Psoas muscle (tissue), 8 donors: ENCODE results near the gene DVL3. TPM values are rescaled to one million over a fixed set of nuclear protein-coding genes. Genes with fewer than 3 reads are reported as not detected.
"Not testable (repeated sequence)": the region's sequence is repeated elsewhere in the genome, so short reads cannot be mapped to it uniquely, and the experiment has no call there.

Source experiments
- ATAC-seq, 4 donors: fragments of 200-7000 bp; cut with Tn5 transposase; one replicate each; pipeline ENCODE4 v1.9.1; 2020; ENCODE audit warnings: moderate library complexity in 3 of 4, mild to moderate bottlenecking in 2 of 4
- DNase-seq, 2 donors: peaks; one replicate each; pipeline ENCODE4 v3.0.0-alpha.2; 2020
- H3K27ac ChIP-seq: fragments of 200-600 bp; one replicate; pipeline ENCODE4 v1.8.0; 2022
- H3K27me3 ChIP-seq, 3 donors: fragments of 200-600 bp in 1 of 3; one replicate each; pipeline versions ENCODE4 v1.6.1 to v1.8.0; 2013 to 2022; ENCODE audit warnings: low read length in 2 of 3, mild to moderate bottlenecking in 2 of 3, moderate library complexity in 1 of 3; ENCODE audit not compliant: insufficient read depth in 3 of 3
- H3K36me3 ChIP-seq, 2 donors: fragments of 200-600 bp in 1 of 2; one replicate each; pipeline versions ENCODE4 v1.6.1 to v1.8.0; 2013 to 2022; ENCODE audit warnings: low read depth in 1 of 2, mild to moderate bottlenecking in 1 of 2, moderate library complexity in 1 of 2; ENCODE audit not compliant: insufficient read depth in 1 of 2
- H3K4me1 ChIP-seq: fragments of 200-600 bp; one replicate; pipeline ENCODE4 v1.8.0; 2022
- H3K4me3 ChIP-seq: fragments of 200-600 bp; one replicate; pipeline ENCODE4 v1.8.0; 2022; ENCODE audit warnings: mild to moderate bottlenecking
- H3K9me3 ChIP-seq: fragments of 200-600 bp; one replicate; pipeline ENCODE4 v1.8.0; 2022
- WGBS, 3 donors: extraction: QIAGEN DNeasy Blood & Tissue Kit; methylation state at CpG; one replicate each; pipeline versions ENCODE4 v1.1.6 to v1.1.7; 2013; 5-methylcytosine and 5-hydroxymethylcytosine counted together
- intact Hi-C, 2 donors: fragments of 100-400 bp; cut with DNase I; formaldehyde crosslinking; loops; one replicate each; pipeline versions ENCODE4 v1.11.0 to v1.14.2; 2022
- long read RNA-seq, 2 donors: library from polyadenylated mRNA; unstranded; transcript quantifications; one replicate each; pipeline ENCODE4 v2.0.0, GENCODE V29; 2021
- polyA plus RNA-seq, 3 donors: library from polyadenylated mRNA; stranded (reverse); fragments of 200-250 nt; gene quantifications; one replicate each; pipeline ENCODE4 v1.2.3, GENCODE V29; 2013
- total RNA-seq, 4 donors: library from RNA; stranded (reverse); fragmentation: NEBNext Ultra II Directional in 2 of 4; extraction: Animal tissue kit (Norgen Biotek cat#: 25700) in 2 of 4; gene quantifications; one replicate each; pipeline versions ENCODE4 v1.2.1 to v1.2.4, GENCODE V29; 2021 to 2023
- TF ChIP-seq, protein P1 (sequence below): fragments of 200-600 bp; IDR thresholded peaks from one replicate; pipeline ENCODE4 v1.8.0; 2022; ENCODE audit warnings: antibody characterized with exemption
- donor health status: healthy with polysubstance abuse.
- donor health status: DM: no; HTN: no; CAD: no; lungs with moderate emphysema.
- donor health status: Bipolar disorder and iron deficiency.
- donor health status: healthy.
- donor health status: DM: yes; HTN: yes; CAD: no.
- donor health status: DM: no; HTN: no; CAD: no.
- donor health status: DM: no; HTN: no; CAD: no.
- donor health status: DM: yes; HTN: yes; CAD: no.

DVL3 gene
- total RNA-seq: 10 to 100 TPM; 46.7 to 57.2 (median 47.7) TPM
- polyA plus RNA-seq: 10 to 100 TPM; 32.3 to 57.6 (median 36.1) TPM
- long read RNA-seq, donor 1, full-length matches to known transcripts: 17 of 31 reads
- long read RNA-seq, donor 1, partial matches to known transcripts: 1 of 31 reads
- long read RNA-seq, donor 1, other reads (novel, unspliced or antisense): 13 of 31 reads
- long read RNA-seq, donor 2, full-length matches to known transcripts: 49 of 74 reads
- long read RNA-seq, donor 2, partial matches to known transcripts: 14 of 74 reads
- long read RNA-seq, donor 2, other reads (novel, unspliced or antisense): 11 of 74 reads

DNA sequence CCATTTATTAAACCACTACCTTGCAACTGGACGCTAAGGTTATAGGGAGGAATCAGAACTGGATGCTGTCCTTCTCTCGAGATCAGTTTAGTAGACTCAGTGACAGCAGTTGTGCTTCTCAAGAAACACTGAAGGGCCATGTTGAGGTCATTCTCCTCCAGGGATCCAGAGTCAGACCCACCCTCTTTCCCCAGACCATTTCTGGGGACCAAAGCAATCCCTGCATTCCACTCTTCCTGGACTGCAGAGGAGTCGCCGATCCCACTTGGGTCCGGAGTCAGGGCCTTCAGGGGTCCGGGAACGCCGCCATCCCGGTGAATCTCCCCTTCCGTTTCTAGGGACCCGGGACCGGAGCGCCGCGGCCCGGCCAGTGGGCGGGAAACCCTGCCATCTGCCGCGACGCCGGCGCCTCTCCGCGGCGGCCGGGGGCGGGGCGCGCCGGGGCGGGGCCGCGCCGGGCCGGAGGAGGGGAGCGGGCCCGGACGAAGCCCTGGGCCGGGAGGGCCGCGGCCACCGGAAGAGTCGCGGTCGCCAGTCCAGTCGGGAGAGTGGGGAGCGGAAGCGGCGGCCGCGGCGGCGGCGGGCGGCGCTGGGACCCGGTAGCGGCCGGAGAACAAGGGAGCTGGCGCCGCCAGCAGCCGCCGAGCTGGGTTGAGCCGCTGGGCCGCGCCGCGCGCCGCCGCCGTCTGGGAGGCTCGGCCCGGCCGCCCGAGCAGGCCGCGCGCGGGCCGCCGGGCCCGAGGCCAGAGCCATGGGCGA, at the start of gene DVL3:
Gene DVL3, plus strand, starts transcription at position 493 of the 759 bp plus-strand sequence. Its CDS starts 259 bp downstream, at position 752.
- WGBS, 3 donors: 0 to 1% (median 1%) methylated on average over 40 to 84 of the region's 84 CpGs
- intact Hi-C loops: loop anchor here (2.0 to 10.0 kb wide), 3 partner anchors 20 to 92 kb away; partner anchors contain the start of genes ALG3 (in 2 of the 2), EEF1AKMT4 (in 2 of the 2) and EIF2B5 (in 1 of the 2)
- peaks cover 38% of the 10 kb centered on the region for H3K4me1 ChIP-seq
- DNase-seq (peak; percentile 80 to 90), ATAC-seq (peak; percentile 84 to 91 (median 88))
- no peaks in the 10 kb centered on the region for H3K9me3 ChIP-seq
- TF ChIP-seq, protein P1, sequence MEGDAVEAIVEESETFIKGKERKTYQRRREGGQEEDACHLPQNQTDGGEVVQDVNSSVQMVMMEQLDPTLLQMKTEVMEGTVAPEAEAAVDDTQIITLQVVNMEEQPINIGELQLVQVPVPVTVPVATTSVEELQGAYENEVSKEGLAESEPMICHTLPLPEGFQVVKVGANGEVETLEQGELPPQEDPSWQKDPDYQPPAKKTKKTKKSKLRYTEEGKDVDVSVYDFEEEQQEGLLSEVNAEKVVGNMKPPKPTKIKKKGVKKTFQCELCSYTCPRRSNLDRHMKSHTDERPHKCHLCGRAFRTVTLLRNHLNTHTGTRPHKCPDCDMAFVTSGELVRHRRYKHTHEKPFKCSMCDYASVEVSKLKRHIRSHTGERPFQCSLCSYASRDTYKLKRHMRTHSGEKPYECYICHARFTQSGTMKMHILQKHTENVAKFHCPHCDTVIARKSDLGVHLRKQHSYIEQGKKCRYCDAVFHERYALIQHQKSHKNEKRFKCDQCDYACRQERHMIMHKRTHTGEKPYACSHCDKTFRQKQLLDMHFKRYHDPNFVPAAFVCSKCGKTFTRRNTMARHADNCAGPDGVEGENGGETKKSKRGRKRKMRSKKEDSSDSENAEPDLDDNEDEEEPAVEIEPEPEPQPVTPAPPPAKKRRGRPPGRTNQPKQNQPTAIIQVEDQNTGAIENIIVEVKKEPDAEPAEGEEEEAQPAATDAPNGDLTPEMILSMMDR: no peak
- H3K4me3 ChIP-seq: peak within 1 kb of the TSS; percentile 84
- peak within 1 kb of the TSS; percentile 88 for H3K27ac ChIP-seq
- H3K36me3 ChIP-seq: no peaks in the 10 kb centered on the region
- H3K27me3 ChIP-seq: no peaks in the 10 kb centered on the region

DNA sequence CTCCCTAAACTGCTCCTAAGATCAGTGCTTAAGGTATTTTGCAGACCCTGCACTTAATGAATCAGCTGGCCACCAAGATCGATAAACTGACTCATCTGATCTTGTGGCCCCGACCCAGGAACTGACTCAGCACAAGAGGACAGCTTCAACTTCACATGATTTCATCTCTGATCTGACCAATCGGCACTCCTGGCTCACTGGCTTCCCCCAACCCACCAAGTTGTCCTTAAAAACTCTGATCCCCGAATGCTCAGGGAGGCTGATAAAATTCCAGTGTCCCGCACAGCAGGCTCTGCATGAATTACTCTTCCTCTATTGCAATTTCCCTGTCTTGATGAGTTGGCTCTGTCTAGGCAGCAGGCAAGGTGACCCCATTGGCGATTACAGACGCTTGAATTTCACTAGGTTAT, 44.9 kb upstream of the DVL3 start:
- TF ChIP-seq, protein P1: no peak
- intact Hi-C loops: no loop called here
- no peaks in the 10 kb centered on the region for H3K36me3 ChIP-seq
- WGBS, 3 donors: 46 to 49% (median 49%) methylated on average over 7 of the region's 7 CpGs
- no peaks in the 10 kb centered on the region for H3K27me3 ChIP-seq
- no peaks in the 10 kb centered on the region for H3K4me1 ChIP-seq
- DNase-seq: no peak
- no peak overlapping the region for H3K4me3 ChIP-seq
- ATAC-seq: no peak
- H3K9me3 ChIP-seq: no peaks in the 10 kb centered on the region
- no peak overlapping the region for H3K27ac ChIP-seq

DNA sequence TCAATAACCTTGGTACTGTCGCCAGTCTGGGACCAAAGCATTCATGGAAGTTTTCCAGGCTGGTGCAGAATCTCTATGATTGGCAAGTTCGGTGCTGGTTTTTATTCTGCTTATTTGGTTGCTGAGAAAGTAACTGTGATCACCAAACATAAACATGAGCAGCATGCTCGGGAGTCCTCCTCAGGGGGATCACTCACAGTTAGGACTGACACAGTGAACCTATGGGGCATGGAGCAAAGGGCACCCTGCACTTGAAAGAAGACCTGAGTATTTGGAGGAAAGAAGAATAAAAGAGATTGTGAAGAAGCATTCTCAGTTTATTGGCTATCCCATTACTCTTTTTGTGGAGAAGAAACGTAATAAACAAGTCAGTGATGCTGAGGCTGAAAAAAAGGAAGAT, 39.2 kb upstream of the DVL3 start:
- WGBS, 3 donors: 85 to 90% (median 88%) methylated on average over 4 of the region's 4 CpGs
- H3K27me3 ChIP-seq: no peaks in the 10 kb centered on the region
- H3K9me3 ChIP-seq: no peaks in the 10 kb centered on the region
- intact Hi-C loops: no loop called here
- ATAC-seq (no peak), DNase-seq (no peak)
- TF ChIP-seq, protein P1: no peak
- H3K4me1 ChIP-seq: no peaks in the 10 kb centered on the region
- no peak overlapping the region for H3K4me3 ChIP-seq
- H3K36me3 ChIP-seq: peaks cover 0 to 3% of the 10 kb centered on the region in 2 donors
- no peak overlapping the region for H3K27ac ChIP-seq

GRCh38 chr3:184117636-184118035, 37.5 kb upstream of the DVL3 start:
- 93 to 97% (median 95%) methylated on average over 6 of the region's 6 CpGs for WGBS, 3 donors
- Histone ChIP-seq H3K36me3 (peaks cover 0 to 3% of the 10 kb centered on the region in 2 donors), H3K27ac (no peak overlapping the region), H3K4me3 (no peak overlapping the region), H3K9me3 (no peaks in the 10 kb centered on the region), H3K27me3 (no peaks in the 10 kb centered on the region), H3K4me1 (no peaks in the 10 kb centered on the region)
- ATAC-seq: no peak
- TF ChIP-seq, protein P1: no peak
- intact Hi-C loops: no loop called here
- no peak for DNase-seq

- 92 to 94% (median 93%) methylated on average over 8 of the region's 8 CpGs for WGBS, 3 donors
- H3K4me1 ChIP-seq, DNase-seq, H3K36me3 ChIP-seq, ATAC-seq, H3K4me3 ChIP-seq, H3K9me3 ChIP-seq, H3K27me3 ChIP-seq, intact Hi-C loops, H3K27ac ChIP-seq: not testable (repeated sequence)
These were observed 34.1 kb upstream of the DVL3 start for GRCh38 chr3:184121031-184121430.
